Endometrium (tissue), 2 donors: ENCODE data around the gene ITGA1.

Experiments used
- FAIRE-seq: peaks from 2 replicates; lab custom pipeline; 2012; peaks lifted over from hg19 to GRCh38; lab: Jason Lieb, UNC
- donor health status: control.
- donor health status: control.

Gene ITGA1

GRCh38 chr5:52998552-52999313 lies 211.0 kb downstream of the ITGA1 start:
- no peak for FAIRE-seq

GRCh38 chr5:52999344-52999949 lies 211.7 kb downstream of the ITGA1 start:
- FAIRE-seq = no peak

GRCh38 chr5:53001541-53001940 lies 213.8 kb downstream of the ITGA1 start:
- FAIRE-seq = no peak

- FAIRE-seq = no peak
Observed at GRCh38 chr5:53002491-53002890, 214.8 kb downstream of the ITGA1 start.

GRCh38 chr5:53003144-53003543 lies 215.4 kb downstream of the ITGA1 start:
- FAIRE-seq = no peak

- FAIRE-seq = no peak
Observed at GRCh38 chr5:53006911-53007890, 219.5 kb downstream of the ITGA1 start.

- FAIRE-seq = no peak
Observed at GRCh38 chr5:53008751-53009150, 221.0 kb downstream of the ITGA1 start.
